AG09309 (cell line): Measurements from ENCODE around the gene MOCS1.

Experiments used
- DNase-seq: peaks from one replicate; pipeline ENCODE4 v3.0.0-alpha.2; 2010; ENCODE audit warnings: low read depth
- H3K4me3 ChIP-seq: 2 replicates; pipeline ENCODE4 v1.5.1; 2011; ENCODE audit warnings: mild to moderate bottlenecking, low read depth, low read length, moderate library complexity; ENCODE audit not compliant: control insufficient read depth
- CTCF ChIP-seq: IDR thresholded peaks from 2 replicates; pipeline ENCODE4 v1.5.1; 2011; ENCODE audit warnings: mild to moderate bottlenecking, low read depth, low read length, inconsistent platforms; ENCODE audit not compliant: insufficient read depth, control insufficient read depth; ENCODE audit errors: missing control alignments

MOCS1 gene

GRCh38 chr6:39922821-39923220 lies 11.4 kb downstream of the MOCS1 start:
- no peak for TF ChIP-seq CTCF
- DNase-seq = no peak
- H3K4me3 ChIP-seq = no peak overlapping the region

- no peak overlapping the region for H3K4me3 ChIP-seq
- no peak for TF ChIP-seq CTCF
Observed at GRCh38 chr6:39920157-39920556, 14.1 kb downstream of the MOCS1 start.

GRCh38 chr6:39918831-39919230 lies 15.4 kb downstream of the MOCS1 start:
- no peak for TF ChIP-seq CTCF
- no peak overlapping the region for H3K4me3 ChIP-seq
- no peak for DNase-seq

More at GRCh38 chr6:39920157-39920556, 14.1 kb downstream of the MOCS1 start:
- no peak for DNase-seq

- no peak for DNase-seq
- no peak overlapping the region for H3K4me3 ChIP-seq
- no peak for TF ChIP-seq CTCF
Observed at GRCh38 chr6:39917981-39918380, 16.3 kb downstream of the MOCS1 start.

GRCh38 chr6:39917329-39917728 lies 16.9 kb downstream of the MOCS1 start:
- no peak for DNase-seq
- TF ChIP-seq CTCF = no peak
- H3K4me3 ChIP-seq = no peak overlapping the region

- no peak for DNase-seq
- no peak overlapping the region for H3K4me3 ChIP-seq
- TF ChIP-seq CTCF = no peak
Observed at GRCh38 chr6:39915866-39916265, 18.4 kb downstream of the MOCS1 start.

GRCh38 chr6:39914239-39914638 lies 20.0 kb downstream of the MOCS1 start:
- DNase-seq = no peak
- no peak for TF ChIP-seq CTCF
- no peak overlapping the region for H3K4me3 ChIP-seq
